Measurements from ENCODE around the gene GJB5. TPM values are rescaled to one million over a fixed set of nuclear protein-coding genes. Genes with fewer than 3 reads are reported as not detected.
"Not testable (repeated sequence)": the region's sequence is repeated elsewhere in the genome, so short reads cannot be mapped to it uniquely, and the experiment has no call there.

GJB5 gene
- total and polyA plus RNA-seq, 2 donors from 2014 or later: not detected

GRCh38 chr1:34736692-34737091 is 18.2 kb upstream of the GJB5 start:
- FAIRE-seq (no peak), DNase-seq (no peak)
- intact Hi-C loops (cut with DNase I): no loop called here
- Histone ChIP-seq H3K4me3 (ENCODE audit: low read length in 3 of 3) (no peak overlapping the region), H3K27me3 (ENCODE audit: control insufficient read depth, insufficient read depth, low read length) (no peaks in the 10 kb centered on the region), H3K4me1 (ENCODE audit: control insufficient read depth in 2 of 3, insufficient read depth in 2 of 3, low read depth in 1 of 3, low read length in 3 of 3) (no peaks in the 10 kb centered on the region), H3K9me3 (ENCODE audit: control insufficient read depth in 2 of 3, insufficient read depth in 1 of 3, low read length in 3 of 3) (no peaks in the 10 kb centered on the region), H3K9ac (ENCODE audit: low read length in 3 of 3) (no peak overlapping the region), H3K27ac (ENCODE audit: low read depth in 2 of 2, low read length in 2 of 2) (no peak overlapping the region), H3K36me3 (ENCODE audit: control insufficient read depth in 2 of 3, insufficient read depth in 3 of 3, low read length in 3 of 3) (no peaks in the 10 kb centered on the region)
- TF ChIP-seq, protein P1, sequence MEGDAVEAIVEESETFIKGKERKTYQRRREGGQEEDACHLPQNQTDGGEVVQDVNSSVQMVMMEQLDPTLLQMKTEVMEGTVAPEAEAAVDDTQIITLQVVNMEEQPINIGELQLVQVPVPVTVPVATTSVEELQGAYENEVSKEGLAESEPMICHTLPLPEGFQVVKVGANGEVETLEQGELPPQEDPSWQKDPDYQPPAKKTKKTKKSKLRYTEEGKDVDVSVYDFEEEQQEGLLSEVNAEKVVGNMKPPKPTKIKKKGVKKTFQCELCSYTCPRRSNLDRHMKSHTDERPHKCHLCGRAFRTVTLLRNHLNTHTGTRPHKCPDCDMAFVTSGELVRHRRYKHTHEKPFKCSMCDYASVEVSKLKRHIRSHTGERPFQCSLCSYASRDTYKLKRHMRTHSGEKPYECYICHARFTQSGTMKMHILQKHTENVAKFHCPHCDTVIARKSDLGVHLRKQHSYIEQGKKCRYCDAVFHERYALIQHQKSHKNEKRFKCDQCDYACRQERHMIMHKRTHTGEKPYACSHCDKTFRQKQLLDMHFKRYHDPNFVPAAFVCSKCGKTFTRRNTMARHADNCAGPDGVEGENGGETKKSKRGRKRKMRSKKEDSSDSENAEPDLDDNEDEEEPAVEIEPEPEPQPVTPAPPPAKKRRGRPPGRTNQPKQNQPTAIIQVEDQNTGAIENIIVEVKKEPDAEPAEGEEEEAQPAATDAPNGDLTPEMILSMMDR (IDR thresholded peaks at IDR 0.05; ENCODE audit: borderline replicate concordance, extremely low read depth, insufficient read depth): no peak

- H3K9me3 ChIP-seq (ENCODE audit: control insufficient read depth in 2 of 3, insufficient read depth in 1 of 3, low read length in 3 of 3); H3K36me3 ChIP-seq (ENCODE audit: control insufficient read depth in 2 of 3, insufficient read depth in 3 of 3, low read length in 3 of 3); H3K27me3 ChIP-seq (ENCODE audit: control insufficient read depth, insufficient read depth, low read length); H3K4me3 ChIP-seq (ENCODE audit: low read length in 3 of 3); H3K4me1 ChIP-seq (ENCODE audit: control insufficient read depth in 2 of 3, insufficient read depth in 2 of 3, low read depth in 1 of 3, low read length in 3 of 3); H3K9ac ChIP-seq (ENCODE audit: low read length in 3 of 3); DNase-seq; FAIRE-seq; H3K27ac ChIP-seq (ENCODE audit: low read depth in 2 of 2, low read length in 2 of 2); intact Hi-C loops (cut with DNase I): not testable (repeated sequence)
These were observed 17.6 kb upstream of the GJB5 start for GRCh38 chr1:34737236-34737635.

DNA sequence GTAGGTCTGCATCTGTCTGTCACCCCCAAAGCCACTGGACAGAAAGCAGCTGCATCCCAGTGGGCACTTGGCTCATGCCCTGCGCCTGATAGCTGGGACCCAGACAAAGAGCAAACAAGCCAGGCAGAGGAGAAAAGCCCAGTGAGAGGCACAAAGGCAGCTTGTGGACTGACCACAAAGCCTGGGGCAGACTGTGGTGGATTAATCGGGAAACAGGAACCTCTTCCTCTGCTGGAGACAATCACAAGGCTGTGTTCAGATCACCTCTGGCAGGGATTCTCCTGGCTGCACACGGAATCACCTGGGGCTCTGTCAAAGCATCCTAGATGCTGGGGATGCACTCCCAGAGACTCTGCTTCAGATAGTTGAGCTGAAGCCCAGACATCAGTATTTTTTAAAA is 15.2 kb upstream of the GJB5 start:
- Histone ChIP-seq H3K36me3 (ENCODE audit: control insufficient read depth in 2 of 3, insufficient read depth in 3 of 3, low read length in 3 of 3) (no peaks in the 10 kb centered on the region), H3K4me3 (ENCODE audit: low read length in 3 of 3) (no peak overlapping the region), H3K9me3 (ENCODE audit: control insufficient read depth in 2 of 3, insufficient read depth in 1 of 3, low read length in 3 of 3) (no peaks in the 10 kb centered on the region), H3K9ac (ENCODE audit: low read length in 3 of 3) (no peak overlapping the region), H3K27ac (ENCODE audit: low read depth in 2 of 2, low read length in 2 of 2) (no peak overlapping the region), H3K4me1 (ENCODE audit: control insufficient read depth in 2 of 3, insufficient read depth in 2 of 3, low read depth in 1 of 3, low read length in 3 of 3) (peaks cover 0 to 3% (median 0%) of the 10 kb centered on the region in 3 donors), H3K27me3 (ENCODE audit: control insufficient read depth, insufficient read depth, low read length) (no peaks in the 10 kb centered on the region)
- TF ChIP-seq, protein P1 (IDR thresholded peaks at IDR 0.05; ENCODE audit: borderline replicate concordance, extremely low read depth, insufficient read depth): no peak
- intact Hi-C loops (cut with DNase I): no loop called here
- DNase-seq (no peak), FAIRE-seq (no peak)

- TF ChIP-seq, protein P1 (IDR thresholded peaks at IDR 0.05; ENCODE audit: borderline replicate concordance, extremely low read depth, insufficient read depth): no peak
- Histone ChIP-seq H3K36me3 (ENCODE audit: control insufficient read depth in 2 of 3, insufficient read depth in 3 of 3, low read length in 3 of 3) (no peaks in the 10 kb centered on the region), H3K9me3 (ENCODE audit: control insufficient read depth in 2 of 3, insufficient read depth in 1 of 3, low read length in 3 of 3) (no peaks in the 10 kb centered on the region), H3K27ac (ENCODE audit: low read depth in 2 of 2, low read length in 2 of 2) (no peak overlapping the region), H3K9ac (ENCODE audit: low read length in 3 of 3) (no peak overlapping the region), H3K4me3 (ENCODE audit: low read length in 3 of 3) (no peak overlapping the region), H3K27me3 (ENCODE audit: control insufficient read depth, insufficient read depth, low read length) (no peaks in the 10 kb centered on the region), H3K4me1 (ENCODE audit: control insufficient read depth in 2 of 3, insufficient read depth in 2 of 3, low read depth in 1 of 3, low read length in 3 of 3) (peaks cover 0 to 3% (median 0%) of the 10 kb centered on the region in 3 donors)
- peak in 2 of 5 donors; percentile 16 to 52 for DNase-seq
- no peak for FAIRE-seq
- intact Hi-C loops (cut with DNase I): no loop called here
These were observed 14.5 kb upstream of the GJB5 start for GRCh38 chr1:34740161-34740868.

Data from kidney (tissue), 14 donors.